CD1c-positive myeloid dendritic cell (primary cell): Measurements from ENCODE around the gene MPZL2.

Experiments used
- DNase-seq: peaks from one replicate; pipeline ENCODE4 v3.0.0-alpha.2; 2016; ENCODE audit errors: extremely low spot score

Gene MPZL2

DNA sequence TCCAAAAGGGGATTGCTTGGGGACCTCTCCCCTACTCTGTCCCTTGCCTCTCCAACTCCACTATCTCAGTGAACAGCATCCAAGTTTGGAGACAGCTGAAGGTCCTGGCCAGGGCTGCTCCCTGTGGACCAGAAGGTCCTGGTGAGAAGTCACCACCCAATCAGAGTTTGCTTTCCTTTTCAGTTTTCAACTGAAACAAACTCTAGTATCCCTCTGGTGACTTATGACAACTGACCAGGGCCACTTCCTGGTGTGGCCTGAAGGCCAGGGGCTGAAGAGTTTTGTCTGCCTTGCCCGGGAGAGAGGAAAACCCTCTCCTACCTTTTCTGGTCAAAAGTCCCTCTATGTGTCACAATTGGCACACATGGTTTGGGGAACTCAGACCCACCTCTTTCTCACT lies 44.4 kb downstream of the MPZL2 start:
- peak; percentile 29 for DNase-seq

GRCh38 chr11:118219244-118219643 lies 44.9 kb downstream of the MPZL2 start:
- DNase-seq: no peak

DNA sequence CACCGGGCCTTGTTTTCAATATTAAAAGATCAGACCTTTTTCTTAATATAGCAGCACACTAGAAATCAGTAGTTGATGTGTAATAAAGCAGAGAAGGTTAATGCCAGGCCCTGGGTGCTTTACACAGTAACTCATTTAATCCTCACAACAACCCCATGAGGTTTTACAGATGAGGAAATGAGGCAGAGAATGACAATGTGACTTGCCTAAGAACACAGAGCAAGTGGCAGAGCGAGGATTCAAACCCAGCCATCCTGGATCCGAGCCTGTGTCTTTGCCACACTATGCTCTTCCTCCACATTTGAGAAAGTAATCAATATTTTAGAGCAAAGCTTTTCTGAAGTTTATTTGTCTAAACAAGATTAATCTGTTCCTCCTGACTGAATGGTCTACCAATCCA lies 46.5 kb downstream of the MPZL2 start:
- DNase-seq: peak; percentile 51

DNA sequence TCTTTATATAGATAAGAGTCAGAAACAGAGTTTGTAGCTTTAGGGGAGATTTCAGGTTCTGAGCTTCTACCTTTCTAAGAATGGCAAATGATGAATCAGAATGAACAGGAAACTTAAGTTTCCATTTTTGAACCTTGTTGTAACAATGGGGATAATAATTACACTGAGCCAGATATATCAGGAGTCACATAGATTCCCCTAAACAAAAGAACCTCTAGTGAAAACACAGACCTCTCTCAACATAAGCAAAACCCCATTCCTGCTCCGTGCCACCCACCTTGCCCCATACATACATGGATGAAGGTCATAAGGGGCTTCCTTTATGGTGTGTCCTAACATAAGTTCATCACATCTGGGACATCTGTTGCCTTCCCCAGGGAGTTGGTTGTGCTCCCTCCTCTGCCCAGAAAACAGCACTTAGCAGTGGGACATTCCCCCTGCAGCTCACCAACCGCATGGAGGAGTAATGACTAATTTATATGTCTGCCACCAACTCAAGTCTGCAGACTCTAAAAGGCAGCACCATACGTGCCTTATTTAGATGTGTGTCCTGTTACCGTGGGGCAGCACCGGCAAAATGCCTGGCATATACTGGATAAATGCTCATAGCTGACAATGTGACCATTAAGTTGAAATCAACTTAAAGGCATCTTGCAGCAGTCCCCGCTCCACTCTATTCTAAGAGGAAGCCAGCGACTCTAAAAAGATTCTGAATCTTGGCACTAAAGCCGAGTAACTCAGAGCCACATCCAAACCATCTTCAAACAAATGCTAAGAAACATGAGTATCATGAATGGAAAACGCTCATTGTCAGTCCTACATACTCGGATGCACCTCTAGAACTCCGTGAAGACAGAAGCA lies 47.2 kb downstream of the MPZL2 start:
- peak; percentile 50 for DNase-seq

DNA sequence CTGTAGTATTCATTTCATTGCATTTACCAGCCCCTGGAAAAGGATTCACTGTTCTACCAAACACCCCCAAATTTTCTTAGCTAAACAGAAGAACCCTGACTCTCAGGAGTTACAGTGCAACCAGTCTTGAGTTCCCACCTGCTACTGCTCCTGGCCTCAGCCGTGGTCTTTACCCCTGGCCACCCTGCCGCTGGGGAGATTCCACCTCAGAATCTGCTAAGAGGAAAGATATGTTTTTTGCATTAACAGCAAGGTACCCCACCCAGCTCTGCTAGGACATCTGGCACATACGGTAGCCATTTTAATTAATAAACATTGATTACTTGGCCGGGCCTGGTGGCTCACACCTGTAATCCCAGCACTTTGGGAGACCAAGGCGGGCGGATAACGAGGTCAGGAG lies 48.3 kb downstream of the MPZL2 start:
- no peak for DNase-seq

- DNase-seq: peak; percentile 38
Measured at GRCh38 chr11:118215262-118215661, 48.8 kb downstream of the MPZL2 start.

GRCh38 chr11:118214210-118214914 lies 49.7 kb downstream of the MPZL2 start:
- DNase-seq: peak; percentile 95

DNA sequence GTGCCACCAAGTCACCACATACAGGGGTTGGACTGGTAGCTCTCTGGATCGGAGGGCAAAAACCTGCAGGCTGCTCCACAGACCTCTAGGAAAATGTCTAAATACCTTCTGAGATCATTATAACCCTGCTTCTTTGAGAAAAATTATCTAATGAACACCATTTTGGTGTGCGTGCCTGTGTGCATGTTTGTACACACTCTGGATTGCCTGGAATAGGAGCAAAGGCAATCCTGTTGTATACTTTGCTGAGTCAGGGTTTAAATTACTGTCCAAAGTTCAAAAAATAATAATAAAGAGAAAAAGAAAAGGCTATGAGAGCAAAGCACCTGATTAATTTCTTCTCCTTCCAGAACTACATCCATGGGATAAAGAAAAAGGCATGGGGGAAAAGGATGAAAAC lies 50.3 kb downstream of the MPZL2 start:
- no peak for DNase-seq

DNA sequence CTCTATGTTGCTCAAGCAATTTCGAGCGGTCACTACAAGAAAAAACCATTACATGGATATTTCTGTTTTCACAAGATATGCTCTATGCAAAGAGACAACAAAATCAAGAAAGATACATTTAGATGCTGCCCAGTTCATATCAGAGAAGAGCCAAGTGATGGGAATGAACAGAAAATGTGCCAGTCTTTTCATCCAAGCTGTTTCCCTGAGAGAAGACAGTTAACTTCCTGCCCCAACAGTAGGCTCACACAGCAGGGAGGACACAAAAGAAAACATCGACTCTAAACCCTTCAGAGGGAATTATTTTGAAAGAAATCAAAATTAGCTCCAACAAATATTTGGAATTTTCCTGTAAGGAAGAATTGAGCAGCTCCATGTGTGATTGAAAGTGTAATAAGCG lies 50.9 kb downstream of the MPZL2 start:
- no peak for DNase-seq

GRCh38 chr11:118212781-118213191 lies 51.3 kb downstream of the MPZL2 start:
- peak; percentile 74 for DNase-seq

DNA sequence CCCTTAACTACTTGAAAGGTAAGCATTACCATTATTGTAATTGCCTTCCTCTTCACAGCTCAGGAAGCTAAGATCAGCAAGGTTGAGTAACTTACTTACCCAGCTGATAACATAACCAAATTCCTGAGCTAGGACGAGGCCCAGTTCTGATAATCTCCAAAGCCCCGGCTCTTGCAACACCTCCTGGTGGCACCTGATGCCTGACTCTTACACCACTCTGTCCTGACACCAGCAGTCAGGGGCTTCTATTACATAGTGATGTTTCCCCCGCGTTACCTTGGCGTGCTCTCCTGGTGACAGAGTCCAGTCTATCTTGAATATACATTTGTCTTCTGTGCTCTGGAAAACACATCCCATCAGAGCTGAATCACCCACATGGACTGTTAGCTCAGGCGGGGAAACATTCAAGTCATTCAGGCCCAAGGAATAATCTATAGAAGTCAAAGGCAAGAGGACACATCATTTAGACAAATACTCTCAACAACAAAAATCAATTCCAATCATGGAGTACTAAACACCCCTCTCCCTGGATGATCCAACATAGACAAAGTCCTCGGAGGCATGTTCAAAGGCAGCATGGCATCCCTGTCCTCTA lies 51.9 kb downstream of the MPZL2 start:
- no peak for DNase-seq

DNA sequence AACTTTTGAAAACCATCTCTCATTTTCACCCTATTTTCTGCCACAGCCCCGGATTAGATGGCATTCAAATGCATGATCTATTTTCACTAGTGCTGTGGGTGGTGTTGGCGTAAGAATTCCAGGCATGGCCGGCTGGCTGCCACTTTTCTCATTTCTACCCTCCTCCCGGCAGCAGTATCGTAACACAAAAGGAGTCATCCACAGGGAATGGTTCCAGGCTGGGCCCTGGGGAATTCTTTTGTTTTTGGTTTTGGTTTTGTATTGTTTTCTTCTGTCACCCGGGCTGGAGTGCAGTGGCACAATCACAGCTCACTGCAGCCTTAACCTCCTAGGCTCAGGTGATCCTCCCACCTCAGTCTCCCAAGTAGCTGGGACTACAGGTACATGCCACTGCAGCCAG lies 53.1 kb downstream of the MPZL2 start:
- no peak for DNase-seq

DNA sequence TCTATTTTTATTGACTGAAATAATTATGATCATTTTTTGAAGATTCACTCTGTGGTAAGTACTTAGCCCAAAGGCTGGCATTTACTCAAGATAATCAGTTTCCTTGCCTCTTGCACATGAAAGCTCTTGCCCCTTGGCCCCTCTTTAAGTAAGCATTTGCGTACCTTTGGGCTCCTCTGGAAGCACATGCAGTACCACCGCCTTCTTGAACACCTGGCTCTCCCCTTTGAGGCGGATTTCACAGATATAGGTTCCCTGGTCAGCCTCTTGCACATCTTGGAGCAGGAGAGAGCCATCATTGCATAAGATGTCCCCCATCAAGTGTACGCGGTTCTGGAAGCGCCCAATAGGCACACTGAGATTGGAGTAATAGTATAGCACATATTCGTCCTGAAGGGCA lies 53.8 kb downstream of the MPZL2 start:
- DNase-seq: no peak

GRCh38 chr11:118209033-118209432 lies 55.1 kb downstream of the MPZL2 start:
- no peak for DNase-seq

GRCh38 chr11:118207079-118207478 lies 57.0 kb downstream of the MPZL2 start:
- no peak for DNase-seq

DNA sequence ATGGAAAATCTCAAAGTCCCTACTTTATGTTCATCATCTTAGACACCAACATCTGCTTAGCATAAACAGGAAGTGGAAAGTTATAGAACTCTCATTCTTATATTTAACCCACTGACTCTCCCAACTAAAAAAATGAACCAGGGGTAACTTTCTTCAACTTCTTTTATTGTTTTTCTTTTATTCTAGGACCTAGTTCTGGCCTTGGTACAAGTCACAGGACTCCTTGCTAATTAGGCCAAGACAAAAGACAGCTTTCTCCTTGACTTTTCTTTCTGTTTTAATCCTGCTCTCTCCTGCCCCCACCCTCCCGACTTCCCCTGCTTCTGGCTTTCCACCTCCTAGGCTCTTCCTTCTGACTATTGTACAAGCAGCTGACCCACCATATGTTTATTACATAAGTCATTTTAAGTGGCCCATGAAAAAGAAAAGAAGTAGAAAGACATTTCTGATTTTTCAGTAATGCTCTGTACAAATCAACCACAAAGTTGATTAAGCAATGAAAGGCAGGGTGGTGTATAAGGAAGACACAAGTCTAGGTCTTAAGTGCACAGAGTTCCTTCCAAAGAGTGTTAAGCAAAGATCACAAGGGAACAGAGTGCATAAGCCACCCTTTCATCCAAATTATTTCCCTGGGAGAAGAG lies 57.6 kb downstream of the MPZL2 start:
- DNase-seq: peak; percentile 65

DNA sequence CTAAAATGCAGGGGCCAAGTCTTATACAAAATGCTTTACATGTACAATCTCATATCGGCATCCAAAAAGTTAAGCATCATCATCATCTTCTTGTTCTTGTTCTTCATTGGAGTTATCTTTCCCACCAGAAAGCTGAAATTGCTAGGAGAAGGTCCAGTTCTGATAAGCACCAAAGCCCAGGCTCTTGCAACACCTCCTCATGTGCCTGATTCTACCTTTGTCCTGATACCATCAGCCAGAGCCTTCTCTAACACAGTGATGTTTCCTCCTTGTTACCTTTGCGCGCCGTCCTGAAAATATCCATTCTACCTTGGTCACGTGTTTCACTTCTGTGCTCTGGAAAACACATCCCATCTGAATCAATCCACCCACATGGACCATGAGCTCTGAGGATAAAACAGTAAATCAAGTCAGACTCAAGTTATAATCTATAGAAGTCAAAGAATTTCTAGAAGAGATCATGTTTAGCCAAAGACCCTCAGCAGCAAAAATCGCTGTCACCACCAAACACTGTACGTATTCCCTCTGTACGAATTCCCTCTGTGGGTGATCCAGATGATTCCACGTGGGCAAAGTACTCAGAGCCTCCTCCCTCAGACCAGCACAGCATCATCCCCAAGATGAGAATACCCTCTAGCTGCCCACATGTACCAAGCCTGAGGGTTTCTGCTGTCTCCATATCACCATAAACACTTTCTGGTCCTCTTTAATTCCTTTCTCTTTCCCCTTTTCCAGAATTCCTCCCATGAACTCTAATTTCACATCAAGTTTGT lies 58.3 kb downstream of the MPZL2 start:
- no peak for DNase-seq
